ENCODE measurements around the gene ZNF500.
"Not testable (repeated sequence)": the region's sequence is repeated elsewhere in the genome, so short reads cannot be mapped to it uniquely, and the experiment has no call there.

ZNF500 gene

GRCh38 chr16:4796982-4797804 is 30.2 kb upstream of the ZNF500 start:
- no peak for DNase-seq (ENCODE audit: low spot score)

DNA sequence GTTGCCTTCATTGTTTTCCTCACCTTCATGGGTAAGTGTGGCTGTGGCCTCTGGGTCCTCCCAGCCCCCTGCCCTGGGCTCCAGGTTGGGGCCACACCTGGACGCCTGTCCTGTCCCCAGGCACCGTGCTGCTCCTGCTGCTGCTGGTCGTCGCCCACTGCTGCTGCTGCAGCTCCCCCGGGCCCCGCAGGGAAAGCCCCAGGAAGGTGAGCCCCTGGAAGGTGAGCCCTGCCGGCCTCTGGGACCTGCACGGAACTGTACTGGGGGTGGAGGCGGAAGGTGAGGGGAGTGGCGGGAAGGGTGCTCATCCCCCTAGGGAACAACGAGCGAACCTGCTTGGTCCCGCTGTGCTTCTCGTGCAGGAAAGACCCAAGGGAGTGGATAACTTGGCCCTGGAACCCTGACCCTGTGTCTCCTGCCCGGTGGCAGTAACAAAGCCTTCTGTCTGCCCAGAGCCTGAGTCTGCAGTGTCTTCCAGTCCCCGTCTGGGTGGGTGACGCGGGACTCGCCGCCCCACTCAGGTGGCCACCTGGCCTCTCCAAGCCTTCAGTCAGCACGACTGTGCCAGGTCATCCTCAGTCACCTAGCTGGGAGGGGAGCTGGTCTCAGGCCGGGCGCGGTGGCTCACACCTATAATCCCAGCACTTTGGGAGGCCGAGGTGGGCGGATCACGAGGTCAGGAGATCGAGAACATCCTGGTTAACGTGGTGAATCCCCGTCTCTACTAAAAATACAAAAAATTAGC is 29.0 kb upstream of the ZNF500 start:
- no peak for DNase-seq (ENCODE audit: low spot score)

DNA sequence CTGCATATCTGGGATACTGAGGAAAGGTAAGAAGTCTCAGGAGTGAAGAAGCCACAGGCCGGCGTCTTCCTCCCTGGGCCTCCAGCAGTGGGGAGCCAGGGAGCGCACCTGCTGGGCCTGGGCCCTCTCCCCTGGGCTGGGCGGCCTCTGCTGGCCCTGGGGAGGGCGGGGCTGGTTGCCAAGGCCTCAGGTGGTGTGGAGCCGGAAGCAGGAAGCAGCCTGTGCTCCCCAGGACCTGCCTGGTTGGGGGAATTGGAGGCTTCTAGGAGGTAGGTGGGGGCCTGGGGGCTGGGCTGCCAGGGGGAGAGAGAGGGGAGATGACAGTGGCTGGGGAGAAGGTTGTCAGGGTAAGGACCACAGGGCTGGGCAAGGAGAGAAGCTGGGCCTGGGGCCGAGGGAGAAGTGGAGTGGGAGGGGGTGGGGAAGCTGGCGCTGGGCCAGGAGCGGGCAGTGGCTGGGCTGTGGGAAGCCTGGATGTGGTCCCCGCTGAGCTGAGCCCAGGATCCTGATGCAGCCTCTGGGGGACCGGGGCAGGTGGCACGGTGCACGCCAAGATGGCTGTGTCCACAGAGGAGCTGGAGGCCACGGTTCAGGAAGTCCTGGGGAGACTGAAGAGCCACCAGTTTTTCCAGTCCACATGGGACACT is 28.3 kb upstream of the ZNF500 start, which contains the start of gene SMIM22:
TSS of gene SMIM22 (plus strand) at position 189 of the 647 bp plus-strand sequence. CDS start at position 555, 366 bp downstream.
- no peak for DNase-seq (ENCODE audit: low spot score)

GRCh38 chr16:4792951-4793513 is 26.1 kb upstream of the ZNF500 start:
- DNase-seq (ENCODE audit: low spot score) = no peak

GRCh38 chr16:4790871-4791270 is 23.9 kb upstream of the ZNF500 start:
- no peak for DNase-seq (ENCODE audit: low spot score)

DNA sequence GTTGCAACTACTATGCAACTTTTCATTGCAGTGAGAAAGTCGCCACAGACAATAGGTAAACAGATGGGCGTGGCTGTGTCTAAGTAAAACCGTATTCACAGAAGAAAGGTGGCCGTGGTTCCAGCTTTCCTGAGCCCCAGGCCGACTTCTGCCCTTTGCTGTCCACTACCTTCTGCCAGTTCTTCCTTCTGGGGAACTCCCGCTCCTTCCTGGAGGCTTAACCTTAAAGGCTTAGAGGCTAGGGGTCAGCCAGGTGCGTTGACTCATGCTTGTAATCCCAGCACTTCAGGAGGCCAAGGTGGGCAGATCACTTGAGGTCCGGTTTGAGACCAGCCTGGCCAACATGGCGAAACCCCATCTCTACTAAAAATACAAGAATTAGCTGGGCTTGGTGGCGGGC is 23.3 kb upstream of the ZNF500 start:
- DNase-seq (ENCODE audit: low spot score) = no peak

GRCh38 chr16:4788910-4789309 is 21.9 kb upstream of the ZNF500 start:
- no peak for DNase-seq (ENCODE audit: low spot score)

DNA sequence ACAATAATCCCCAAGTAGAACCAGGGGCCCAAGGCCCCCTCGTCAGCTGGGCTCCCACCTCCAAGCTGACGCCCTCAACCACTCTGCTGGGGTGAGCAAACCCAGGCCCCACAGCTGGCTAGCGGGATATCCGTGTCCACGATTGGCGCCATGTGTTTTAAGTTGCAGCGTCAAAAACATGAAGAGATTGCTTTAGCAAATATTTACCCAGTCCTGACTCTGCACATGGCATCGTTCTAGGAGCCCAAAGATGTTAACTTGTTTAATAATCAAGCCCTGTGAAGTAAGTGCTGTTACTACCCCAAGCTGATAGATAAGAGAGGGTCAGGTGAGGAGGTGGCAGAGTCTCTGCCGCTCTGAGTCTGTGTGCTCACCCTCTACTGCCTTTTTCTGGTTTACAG is 21.5 kb upstream of the ZNF500 start:
- DNase-seq (ENCODE audit: low spot score) = no peak

- DNase-seq (ENCODE audit: low spot score) = no peak
These were observed 20.9 kb upstream of the ZNF500 start, which contains the start of gene SEPTIN12 for GRCh38 chr16:4787627-4788482. Gene SEPTIN12, minus strand, starts transcription at chr16:4788345. Its CDS starts 700 bp downstream, at chr16:4787645.

DNA sequence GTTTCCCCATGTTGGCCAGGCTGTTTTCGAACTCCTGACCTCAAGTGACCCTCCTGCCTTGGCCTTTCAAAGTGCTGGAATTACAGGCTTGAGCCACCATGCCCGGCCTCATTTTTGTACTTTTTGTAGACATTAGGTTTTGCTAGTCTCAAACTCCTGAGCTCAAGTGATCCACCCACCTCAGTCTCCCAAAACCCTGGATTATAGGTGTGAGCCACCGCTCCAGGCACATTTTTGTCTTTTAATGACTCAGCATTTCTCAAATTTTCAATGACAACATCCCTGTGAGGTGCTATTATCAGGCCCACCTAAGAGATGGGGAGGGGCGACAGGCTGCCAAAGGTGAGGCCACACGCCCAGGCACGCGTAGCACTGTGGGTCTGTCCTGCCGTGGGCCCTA is 20.1 kb upstream of the ZNF500 start:
- no peak for DNase-seq (ENCODE audit: low spot score)

DNA sequence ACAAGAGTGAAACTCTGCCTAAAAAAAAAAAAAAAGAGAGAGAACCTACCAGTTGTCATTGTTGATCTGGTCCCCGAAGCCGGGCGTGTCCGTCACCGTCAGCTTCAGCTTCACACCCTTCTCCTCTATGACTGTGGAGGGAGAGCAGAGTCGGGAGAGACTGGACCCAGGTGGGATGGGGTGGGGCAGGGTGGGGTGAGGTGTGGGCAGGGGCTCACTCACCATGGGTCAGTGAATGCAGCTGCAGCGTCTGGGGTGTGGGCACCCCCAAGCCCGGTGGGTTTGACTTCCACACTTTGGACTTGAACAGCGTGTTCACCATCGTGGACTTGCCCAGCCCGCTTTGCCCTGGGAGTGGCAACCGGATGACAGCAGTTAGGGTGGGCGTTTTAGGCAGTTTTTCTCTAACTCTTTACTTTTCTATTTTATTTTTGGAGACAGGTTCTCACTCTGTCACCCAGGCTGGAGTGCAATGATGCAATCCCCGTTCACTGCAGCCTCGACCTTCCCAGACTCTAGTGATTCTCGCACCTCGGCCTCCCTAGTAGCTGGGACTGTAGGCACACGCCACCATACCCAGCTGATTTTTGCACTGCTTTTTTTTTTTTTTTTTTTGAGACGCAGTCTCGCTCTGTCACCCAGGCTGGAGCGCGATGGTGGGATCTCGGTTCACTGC is 18.9 kb upstream of the ZNF500 start:
- no peak for DNase-seq (ENCODE audit: low spot score)

DNA sequence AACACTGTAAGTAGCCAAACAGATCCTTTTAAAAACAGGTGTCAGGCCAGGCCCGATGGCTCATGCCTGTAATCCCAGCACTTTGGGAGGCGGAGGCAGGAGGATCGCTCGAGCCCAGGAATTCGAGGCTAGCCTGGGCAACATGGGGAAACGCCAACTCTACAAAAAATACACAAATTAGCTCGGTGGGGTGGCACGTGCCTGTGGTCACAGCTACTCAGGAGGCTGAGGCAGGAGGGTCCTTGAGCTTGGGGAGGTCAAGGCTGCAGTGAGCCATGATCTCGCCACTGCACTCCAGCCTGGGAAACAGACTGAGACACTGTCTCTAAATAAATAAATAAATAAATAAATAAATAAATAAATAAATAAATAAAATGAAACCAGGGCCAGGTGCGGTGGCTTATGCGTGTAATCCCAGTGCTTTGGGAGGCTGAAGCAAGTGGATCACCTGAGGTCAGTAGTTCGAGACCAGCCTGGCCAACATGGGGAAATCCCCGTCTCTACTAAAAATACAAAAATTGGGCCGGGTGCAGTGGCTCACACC is 17.6 kb upstream of the ZNF500 start:
- not testable (repeated sequence) for DNase-seq (ENCODE audit: low spot score)

DNA sequence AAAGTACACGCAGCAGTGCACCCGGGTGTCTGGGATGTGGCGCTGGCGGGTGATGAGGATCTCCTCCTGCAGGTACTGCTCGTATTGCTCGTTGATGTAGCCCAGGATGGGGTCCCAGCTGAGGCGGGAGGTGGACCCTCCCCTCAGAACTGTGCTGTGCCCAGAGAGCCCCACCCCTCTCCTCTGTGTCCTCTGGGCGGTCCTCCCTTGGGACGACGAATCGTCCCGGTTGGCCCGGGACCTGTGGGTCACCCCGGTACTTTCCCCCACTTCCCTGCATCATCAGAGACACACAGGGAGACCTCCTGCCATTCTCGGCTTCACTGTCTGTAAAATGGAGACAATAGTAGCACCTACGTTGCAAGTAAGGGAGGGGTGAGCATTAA is 17.0 kb upstream of the ZNF500 start:
- DNase-seq (ENCODE audit: low spot score) = no peak

DNA sequence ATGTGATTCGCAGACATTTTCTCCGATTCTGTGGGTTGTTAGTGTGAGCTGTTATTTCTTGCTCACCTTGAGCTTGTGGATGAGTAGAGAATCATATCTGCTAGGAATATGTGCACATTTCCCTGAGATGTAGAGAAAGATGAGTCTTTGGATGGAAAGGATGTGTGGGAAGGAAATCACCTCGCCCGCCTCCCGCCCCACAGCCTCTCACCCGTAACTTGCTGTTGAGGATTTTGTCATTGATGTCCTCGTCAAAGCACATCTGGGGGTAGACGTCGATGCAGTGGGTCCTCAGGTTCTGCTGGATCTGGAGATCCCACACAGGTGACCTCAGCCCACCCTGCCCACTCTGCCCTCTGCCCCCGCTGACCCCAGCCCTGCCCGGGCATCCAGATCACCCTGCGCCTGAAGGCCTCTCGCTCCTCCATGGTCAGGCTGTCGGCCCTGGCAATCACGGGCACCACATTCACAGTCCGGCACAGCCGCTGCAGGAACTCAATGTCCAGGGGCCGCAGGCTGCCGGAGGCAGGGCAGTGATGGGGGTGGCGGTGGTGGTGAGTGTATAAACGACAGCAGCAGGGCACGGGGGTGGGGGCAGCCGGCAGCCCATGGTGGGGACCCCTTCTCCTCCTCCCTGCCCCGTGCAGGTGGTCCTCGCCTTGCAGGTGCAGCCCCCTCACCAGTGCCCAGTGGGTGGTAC is 16.4 kb upstream of the ZNF500 start:
- no peak for DNase-seq (ENCODE audit: low spot score)

DNA sequence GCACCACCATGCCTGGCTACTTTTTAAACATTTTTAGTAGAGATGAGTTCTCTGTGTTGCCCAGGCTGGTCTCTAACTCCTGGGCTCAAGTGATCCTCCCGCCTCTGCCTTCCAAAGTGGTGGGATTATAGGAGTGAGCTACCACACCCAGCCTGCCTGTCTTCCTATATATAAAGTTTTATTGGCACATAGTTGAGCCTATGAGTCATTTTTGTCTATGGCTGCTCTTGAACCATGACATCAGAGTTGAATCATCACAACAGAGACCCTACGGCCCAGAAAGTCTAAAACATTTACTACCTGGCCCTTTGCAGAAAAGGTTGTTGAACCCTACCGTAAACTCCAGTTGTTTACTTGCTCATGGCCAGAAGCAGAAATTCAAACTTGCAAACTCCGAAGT is 13.3 kb upstream of the ZNF500 start:
- peak; percentile 49 for DNase-seq (ENCODE audit: low spot score)

GRCh38 chr16:4778050-4778392 is 11.1 kb upstream of the ZNF500 start:
- no peak for DNase-seq (ENCODE audit: low spot score)

- DNase-seq (ENCODE audit: low spot score) = no peak
These were observed 10.5 kb upstream of the ZNF500 start for GRCh38 chr16:4777339-4778049.

GRCh38 chr16:4776141-4776705 is 9.3 kb upstream of the ZNF500 start:
- no peak for DNase-seq (ENCODE audit: low spot score)

DNA sequence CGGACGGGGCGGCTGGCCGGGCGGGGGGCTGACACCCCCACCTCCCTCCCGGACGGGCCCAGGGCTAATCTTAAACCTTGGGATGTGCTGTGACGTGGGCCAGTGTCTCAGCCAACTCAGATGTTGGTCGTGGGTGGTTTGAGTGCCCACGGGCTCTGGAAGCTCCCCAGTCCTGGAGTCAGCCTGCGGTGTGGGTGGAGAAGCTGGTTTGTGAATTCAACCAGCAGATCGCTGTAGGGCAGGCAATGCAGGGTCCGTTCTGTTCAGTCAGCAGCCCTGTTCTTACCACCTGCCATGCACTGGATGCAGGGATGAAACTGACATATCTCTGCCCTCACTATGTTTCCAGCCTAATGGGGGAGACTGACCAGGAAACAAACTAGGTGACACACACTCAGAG is 8.0 kb upstream of the ZNF500 start:
- no peak for DNase-seq (ENCODE audit: low spot score)
